GM23248 (cell line): ENCODE results near the gene ATG10. TPM values are rescaled to one million over a fixed set of nuclear protein-coding genes. Genes with fewer than 3 reads are reported as not detected.

Experiments used
- DNase-seq: peaks from one replicate; pipeline ENCODE4 v3.0.0-alpha.2; 2015
- H2AFZ ChIP-seq: fragments of 200-600 bp; sonication (generic); 2 replicates; pipeline ENCODE4 v1.6.1; 2016; ENCODE audit warnings: antibody characterized with exemption
- H3F3A ChIP-seq: fragments of 200-600 bp; sonication (generic); 2 replicates; pipeline ENCODE4 v1.6.1; 2016; ENCODE audit warnings: mild to moderate bottlenecking, antibody characterized with exemption, mixed run types; ENCODE audit not compliant: insufficient read depth
- H3K27ac ChIP-seq: fragments of 200-600 bp; sonication (generic); 2 replicates; pipeline ENCODE4 v1.5.1; 2016; ENCODE audit warnings: mild to moderate bottlenecking
- H3K27me3 ChIP-seq: fragments of 200-600 bp; sonication (generic); replicated peaks from 2 replicates; pipeline ENCODE4 v1.6.1; 2016; ENCODE audit warnings: mild to moderate bottlenecking; ENCODE audit not compliant: insufficient read depth
- H3K36me3 ChIP-seq: fragments of 200-600 bp; sonication (generic); 2 replicates; pipeline ENCODE4 v1.6.1; 2016; ENCODE audit warnings: low read depth, mild to moderate bottlenecking
- H3K4me1 ChIP-seq: fragments of 200-600 bp; sonication (generic); 2 replicates; pipeline ENCODE4 v1.6.1; 2016; ENCODE audit warnings: mild to moderate bottlenecking; ENCODE audit not compliant: insufficient read depth
- H3K4me2 ChIP-seq: fragments of 200-600 bp; sonication (generic); one replicate; pipeline ENCODE4 v1.6.1; 2016; ENCODE audit warnings: mild to moderate bottlenecking; ENCODE audit not compliant: unreplicated experiment
- H3K4me3 ChIP-seq: fragments of 200-600 bp; sonication (generic); 2 replicates; pipeline ENCODE4 v1.5.1; 2016; ENCODE audit warnings: mild to moderate bottlenecking
- H3K79me2 ChIP-seq: fragments of 200-600 bp; sonication (generic); 2 replicates; pipeline ENCODE4 v1.6.1; 2016; ENCODE audit warnings: mild to moderate bottlenecking; ENCODE audit not compliant: insufficient read depth
- H3K9ac ChIP-seq: fragments of 200-600 bp; sonication (generic); 2 replicates; pipeline ENCODE4 v1.6.1; 2016; ENCODE audit warnings: mild to moderate bottlenecking
- H3K9me2 ChIP-seq: fragments of 200-600 bp; sonication (generic); 2 replicates; pipeline ENCODE4 v1.6.1; 2016; ENCODE audit warnings: mixed run types, mild to moderate bottlenecking, moderate library complexity; ENCODE audit not compliant: insufficient read depth
- H3K9me3 ChIP-seq: fragments of 200-600 bp; sonication (generic); one replicate; pipeline ENCODE4 v1.6.1; 2017; ENCODE audit warnings: low read depth
- H4K20me1 ChIP-seq: fragments of 200-600 bp; sonication (generic); 2 replicates; pipeline ENCODE4 v1.6.0; 2016; ENCODE audit not compliant: insufficient read depth
- EZH2 ChIP-seq: fragments of 200-600 bp; sonication (generic); IDR thresholded peaks from 2 replicates; pipeline ENCODE4 v1.6.1; 2018; ENCODE audit warnings: antibody characterized with exemption, mild to moderate bottlenecking; ENCODE audit not compliant: insufficient read depth, poor library complexity, severe bottlenecking
- EZH2phosphoT487 ChIP-seq: fragments of 200-600 bp; sonication (generic); IDR thresholded peaks from 2 replicates; pipeline ENCODE4 v1.6.1; 2018; ENCODE audit warnings: antibody characterized with exemption, moderate library complexity, mild to moderate bottlenecking, low read depth; ENCODE audit not compliant: insufficient read depth
- WGBS, 2 experiments: methylation state at CpG; one replicate each; pipeline ENCODE4 v1.1.6; 2015 to 2017; ENCODE audit warnings: low lambda C conversion rate in 2 of 2, low coverage in 1 of 2; ENCODE audit errors: missing lambda C conversion rate in 2 of 2; 5-methylcytosine and 5-hydroxymethylcytosine counted together
- in situ Hi-C: fragments of 300-500 bp; cut with MboI; formaldehyde crosslinking; loops from 2 replicates; pipeline ENCODE4 v1.15.0; 2020
- polyA plus RNA-seq: library from polyadenylated mRNA; unstranded; fragments of >200 nt; fragmentation: Nextera tagmentation; extraction: Ambion mirVana; gene quantifications from 2 replicates; pipeline ENCODE4 v1.2.1, GENCODE V29; 2016
- total RNA-seq: library from RNA; depleted of rRNA; stranded (reverse); fragments of >200 nt; shearing (Covaris generic); gene quantifications from 2 replicates; pipeline ENCODE4 v1.2.3, GENCODE V29; 2014

The ATG10 gene
- total and polyA plus RNA-seq, 2 experiments from 2014 or later: 6.5 to 9.0 TPM

DNA sequence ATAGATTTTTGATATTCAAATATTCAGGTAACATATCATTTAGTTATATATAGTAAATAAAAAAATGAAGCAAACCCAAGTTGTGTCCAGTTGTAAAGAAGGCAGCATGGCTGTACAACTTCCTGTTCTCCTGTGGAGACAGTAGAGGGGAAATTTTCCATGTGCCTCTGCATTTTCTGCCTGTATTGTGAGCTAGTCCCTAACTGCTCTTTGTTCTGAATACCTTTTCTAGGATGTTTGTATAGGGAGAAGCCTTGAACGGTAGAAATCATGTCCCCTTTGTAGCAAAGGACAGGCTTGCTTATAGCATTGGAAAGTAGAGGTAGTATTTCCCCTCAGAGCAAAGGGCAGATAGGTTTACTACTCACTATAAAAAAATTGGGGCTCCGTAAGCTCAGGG lies 319.6 kb downstream of the ATG10 start:
- 49 to 55% methylated on average over 2 of the region's 2 CpGs for WGBS, 2 experiments
- H3K4me1 ChIP-seq: no peaks in the 10 kb centered on the region

GRCh38 chr5:82295144-82295543 lies 323.3 kb downstream of the ATG10 start:
- in situ Hi-C loops: no loop called here
- no peak for DNase-seq

More for the DNA sequence above, 319.6 kb downstream of the ATG10 start:
- H3K9me3 ChIP-seq: no peaks in the 10 kb centered on the region
- H3K27ac ChIP-seq: no peak overlapping the region
- H3K27me3 ChIP-seq: no peaks in the 10 kb centered on the region
- H3K9me2 ChIP-seq: no peaks in the 10 kb centered on the region
- no peaks in the 10 kb centered on the region for H3K36me3 ChIP-seq
- in situ Hi-C loops: no loop called here
- TF ChIP-seq EZH2 (no peak), EZH2phosphoT487 (no peak)
- DNase-seq: no peak
- H3K4me3 ChIP-seq: no peak overlapping the region
- no peak overlapping the region for H3K4me2 ChIP-seq
- H3F3A ChIP-seq: no peaks in the 10 kb centered on the region
- no peaks in the 10 kb centered on the region for H3K79me2 ChIP-seq
- no peak overlapping the region for H3K9ac ChIP-seq
- H4K20me1 ChIP-seq: no peaks in the 10 kb centered on the region
- no peak overlapping the region for H2AFZ ChIP-seq

DNA sequence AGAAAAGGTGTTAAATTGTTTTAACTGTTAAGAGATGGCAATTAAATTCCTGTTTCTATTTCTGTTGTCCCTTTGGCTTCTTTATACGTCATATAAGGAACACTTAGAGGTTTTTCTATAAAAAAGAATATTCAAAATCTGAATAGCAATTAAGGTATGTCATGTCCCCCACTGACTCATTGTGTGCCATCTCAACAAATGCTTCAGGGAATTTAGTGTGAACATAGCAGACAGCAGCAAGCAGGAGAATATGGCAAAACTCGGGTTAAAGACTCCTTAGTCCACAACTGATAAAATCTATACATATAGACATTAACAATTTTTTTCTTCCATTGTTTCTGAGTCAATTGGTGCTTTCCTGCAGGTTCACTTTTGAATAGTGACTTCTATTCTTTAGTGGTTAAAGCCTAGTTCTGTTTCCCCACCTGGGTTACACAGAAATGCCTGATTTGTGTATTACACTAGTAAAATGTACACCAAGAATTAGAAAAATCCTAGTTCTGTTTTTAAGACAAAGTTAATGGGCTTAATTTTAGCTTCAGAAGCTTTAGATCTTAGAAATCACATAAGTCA lies 324.2 kb downstream of the ATG10 start:
- 90 to 91% methylated on average over 2 of the region's 2 CpGs for WGBS, 2 experiments
- H3K4me3 ChIP-seq: no peak overlapping the region
- no peak overlapping the region for H3K4me2 ChIP-seq
- no peak overlapping the region for H2AFZ ChIP-seq
- peak; percentile 11 for DNase-seq
- H3K36me3 ChIP-seq: no peaks in the 10 kb centered on the region
- no peaks in the 10 kb centered on the region for H3K4me1 ChIP-seq
- in situ Hi-C loops: no loop called here
- no peak overlapping the region for H3K9ac ChIP-seq
- no peak overlapping the region for H3K27ac ChIP-seq
- H4K20me1 ChIP-seq: no peaks in the 10 kb centered on the region
- H3K9me2 ChIP-seq: no peaks in the 10 kb centered on the region
- no peaks in the 10 kb centered on the region for H3F3A ChIP-seq
- H3K27me3 ChIP-seq: no peaks in the 10 kb centered on the region
- no peak for TF ChIP-seq EZH2
- TF ChIP-seq EZH2phosphoT487: no peak
- H3K9me3 ChIP-seq: no peaks in the 10 kb centered on the region
- no peaks in the 10 kb centered on the region for H3K79me2 ChIP-seq

More at GRCh38 chr5:82295144-82295543, 323.3 kb downstream of the ATG10 start:
- TF ChIP-seq EZH2phosphoT487: no peak
- no peak for TF ChIP-seq EZH2
- Histone ChIP-seq H3K4me1 (no peaks in the 10 kb centered on the region), H3K79me2 (no peaks in the 10 kb centered on the region), H2AFZ (no peak overlapping the region), H3K4me3 (no peak overlapping the region), H3K9me2 (no peaks in the 10 kb centered on the region), H3K27me3 (no peaks in the 10 kb centered on the region), H3F3A (no peaks in the 10 kb centered on the region), H3K9me3 (no peaks in the 10 kb centered on the region), H4K20me1 (no peaks in the 10 kb centered on the region), H3K4me2 (no peak overlapping the region), H3K27ac (no peak overlapping the region), H3K36me3 (no peaks in the 10 kb centered on the region), H3K9ac (no peak overlapping the region)

DNA sequence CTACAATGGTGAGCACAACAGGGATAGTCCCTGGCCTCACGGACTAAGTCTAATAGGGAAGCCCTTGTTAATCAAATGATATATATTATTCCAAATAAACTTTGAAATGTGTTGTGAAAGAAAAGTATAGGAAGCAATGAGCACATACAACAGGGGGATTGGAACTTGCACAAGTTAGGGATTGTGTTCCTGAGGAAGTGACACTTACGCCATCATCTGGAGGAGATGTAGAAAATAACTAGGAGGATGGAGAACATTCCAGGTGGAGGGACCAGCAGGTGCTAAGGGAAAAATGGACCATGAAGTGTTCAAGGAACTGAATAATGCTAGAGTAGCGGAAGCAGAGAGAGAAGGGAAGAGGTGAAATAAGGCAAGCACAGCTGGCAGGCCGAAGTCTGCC lies 325.1 kb downstream of the ATG10 start:
- Histone ChIP-seq H3K4me3 (no peak overlapping the region), H3K4me2 (no peak overlapping the region), H4K20me1 (no peaks in the 10 kb centered on the region), H3K36me3 (no peaks in the 10 kb centered on the region), H2AFZ (no peak overlapping the region), H3K79me2 (no peaks in the 10 kb centered on the region), H3K4me1 (no peaks in the 10 kb centered on the region), H3K9me3 (no peaks in the 10 kb centered on the region), H3K27me3 (no peaks in the 10 kb centered on the region), H3F3A (no peaks in the 10 kb centered on the region), H3K9ac (no peak overlapping the region), H3K9me2 (no peaks in the 10 kb centered on the region), H3K27ac (no peak overlapping the region)
- in situ Hi-C loops: no loop called here
- no peak for TF ChIP-seq EZH2phosphoT487
- TF ChIP-seq EZH2: no peak
- WGBS, 2 experiments: 92 to 96% methylated on average over 4 of the region's 4 CpGs
- DNase-seq: no peak

GRCh38 chr5:82297711-82298110 lies 325.9 kb downstream of the ATG10 start:
- Histone ChIP-seq H3K4me2 (no peak overlapping the region), H3K36me3 (no peaks in the 10 kb centered on the region), H3K27ac (no peak overlapping the region), H3K9me3 (no peaks in the 10 kb centered on the region), H4K20me1 (no peaks in the 10 kb centered on the region), H3K4me3 (no peak overlapping the region), H3K4me1 (no peaks in the 10 kb centered on the region), H3K27me3 (no peaks in the 10 kb centered on the region), H3K9me2 (no peaks in the 10 kb centered on the region), H3F3A (no peaks in the 10 kb centered on the region), H3K9ac (no peak overlapping the region), H3K79me2 (no peaks in the 10 kb centered on the region), H2AFZ (no peak overlapping the region)
- DNase-seq: no peak
- TF ChIP-seq EZH2 (no peak), EZH2phosphoT487 (no peak)
- WGBS, 2 experiments: 59 to 66% methylated on average over 3 of the region's 3 CpGs
- in situ Hi-C loops: no loop called here
